Ovary (tissue), 9 donors: Measurements from ENCODE around the gene AMFR. TPM values are rescaled to one million over a fixed set of nuclear protein-coding genes. Genes with fewer than 3 reads are reported as not detected.

Source experiments
- DNase-seq, 5 donors: peaks; one replicate each; pipeline ENCODE4 v3.0.0-alpha.2; 2019 to 2020
- H3K27ac ChIP-seq, 2 donors: fragments of 200-600 bp; one replicate each; pipeline versions ENCODE4 v1.5.1 to v1.8.0; 2019 to 2022
- H3K27me3 ChIP-seq: fragments of 200-600 bp; one replicate; pipeline ENCODE4 v1.8.0; 2022
- H3K36me3 ChIP-seq: fragments of 200-600 bp; sonication (generic); one replicate; pipeline ENCODE4 v1.5.1; 2019
- H3K4me1 ChIP-seq: one replicate; pipeline ENCODE4 v1.8.1; 2013; ENCODE audit warnings: mild to moderate bottlenecking, moderate library complexity; ENCODE audit not compliant: insufficient read depth
- H3K4me3 ChIP-seq: fragments of 200-600 bp; sonication (generic); one replicate; pipeline ENCODE4 v1.5.1; 2017
- H3K9me3 ChIP-seq, 2 donors: fragments of 200-600 bp in 1 of 2; sonication (generic) in 1 of 2; one replicate each; pipeline versions ENCODE4 v1.5.1 to v1.8.1; 2013 to 2019; ENCODE audit warnings: mild to moderate bottlenecking in 1 of 2, moderate library complexity in 1 of 2
- CTCF ChIP-seq, 3 donors: fragments of 450-650 bp in 2 of 3; fragments of 200-600 bp in 1 of 3; IDR thresholded peaks; one replicate each; pipeline versions ENCODE4 v1.5.1 to v1.8.0; 2016 to 2022; ENCODE audit warnings: antibody characterized with exemption in 3 of 3, mild to moderate bottlenecking in 1 of 3
- EP300 ChIP-seq: sonication (generic); formaldehyde crosslinking; IDR thresholded peaks from one replicate; pipeline ENCODE4 v1.6.1; 2017; ENCODE audit warnings: antibody characterized with exemption
- POLR2A ChIP-seq: fragments of 450-650 bp; IDR thresholded peaks from one replicate; pipeline ENCODE4 v1.6.1; 2017; ENCODE audit warnings: antibody characterized with exemption, mild to moderate bottlenecking, moderate library complexity
- WGBS, 3 donors: extraction: QIAGEN DNeasy Blood & Tissue Kit in 1 of 3; methylation state at CpG; one replicate each; pipeline versions ENCODE4 v1.1.5 to v1.1.7; 2013 to 2017; 5-methylcytosine and 5-hydroxymethylcytosine counted together
- intact Hi-C, 4 donors: fragments of 100-400 bp; cut with DNase I; formaldehyde crosslinking; loops; one replicate each; pipeline versions ENCODE4 v1.11.0 to v1.15.1; 2022 to 2023
- polyA plus RNA-seq, 2 donors: library from polyadenylated mRNA; stranded (reverse); fragments of 200-250 nt in 1 of 2; fragments of 350-450 nt in 1 of 2; fragmentation: Illumina TruSeq in 1 of 2; extraction: RNeasy Lipid Tissue Mini Kit (QIAGEN cat#74804) in 1 of 2; gene quantifications; one replicate each; pipeline ENCODE4 v1.2.3, GENCODE V29; 2013 to 2014
- total RNA-seq, 7 donors: library from RNA; depleted of rRNA in 2 of 7; stranded (reverse); fragments of >200 nt in 2 of 7; fragmentation: NEBNext Ultra II Directional in 3 of 7; extraction: Animal tissue kit (Norgen Biotek cat#: 25700) in 3 of 7; gene quantifications; one replicate each; pipeline versions ENCODE4 v1.1.0 to v1.2.4, GENCODE V29; 2016 to 2023
- donor health status: DM: no; HTN: no; CAD: no; lungs with moderate emphysema.
- donor health status: DM: no; HTN: no; CAD: no.
- donor health status: Bipolar disorder and iron deficiency.
- donor health status: DM: yes; HTN: yes; CAD: no.
- donor health status: DM: no; HTN: no; CAD: no.
- donor health status: DM: yes; HTN: yes; CAD: no.

The AMFR gene
- total and polyA plus RNA-seq, 9 donors, result 94.1 to 130 (median 107) TPM

GRCh38 chr16:56370185-56370874 is 55.0 kb downstream of the AMFR start:
- no peak for DNase-seq
- TF ChIP-seq POLR2A (no peak), CTCF (IDR thresholded peaks at IDR 0.05) (no peak), EP300 (no peak)

GRCh38 chr16:56369202-56369601 is 56.1 kb downstream of the AMFR start:
- H3K27ac ChIP-seq, result no peak overlapping the region
- TF ChIP-seq CTCF (IDR thresholded peaks at IDR 0.05) (no peak), POLR2A (no peak), EP300 (no peak)
- H3K4me1 ChIP-seq, result peaks cover 9% of the 10 kb centered on the region
- intact Hi-C loops, result no loop called here
- H3K4me3 ChIP-seq, result no peak overlapping the region
- H3K9me3 ChIP-seq, result no peaks in the 10 kb centered on the region
- 89 to 98% (median 93%) methylated on average over 5 of the region's 5 CpGs for WGBS, 3 donors
- DNase-seq, result no peak
- H3K36me3 ChIP-seq, result no peaks in the 10 kb centered on the region
- H3K27me3 ChIP-seq, result no peaks in the 10 kb centered on the region

More at GRCh38 chr16:56370185-56370874, 55.0 kb downstream of the AMFR start:
- WGBS, 3 donors, result 73 to 82% (median 74%) methylated on average over 2 of the region's 2 CpGs
- no peak overlapping the region for H3K27ac ChIP-seq
- no peak overlapping the region for H3K4me3 ChIP-seq
- H3K27me3 ChIP-seq, result no peaks in the 10 kb centered on the region
- peaks cover 9% of the 10 kb centered on the region for H3K4me1 ChIP-seq
- no peaks in the 10 kb centered on the region for H3K9me3 ChIP-seq
- intact Hi-C loops, result no loop called here
- no peaks in the 10 kb centered on the region for H3K36me3 ChIP-seq

- H3K4me1 ChIP-seq, result peaks cover 9% of the 10 kb centered on the region
- TF ChIP-seq CTCF (IDR thresholded peaks at IDR 0.05), result no peak
- no peak for TF ChIP-seq POLR2A
- 87 to 98% (median 94%) methylated on average over 2 of the region's 2 CpGs for whole genome bisulfite sequencing, 3 donors
Measured at GRCh38 chr16:56368545-56368944, 56.8 kb downstream of the AMFR start.

GRCh38 chr16:56367764-56368163 is 57.6 kb downstream of the AMFR start:
- TF ChIP-seq CTCF (IDR thresholded peaks at IDR 0.05) (no peak), EP300 (no peak), POLR2A (no peak)

More at GRCh38 chr16:56368545-56368944, 56.8 kb downstream of the AMFR start:
- Histone ChIP-seq H3K36me3 (no peaks in the 10 kb centered on the region), H3K27ac (no peak overlapping the region), H3K4me3 (no peak overlapping the region), H3K27me3 (no peaks in the 10 kb centered on the region), H3K9me3 (no peaks in the 10 kb centered on the region)
- intact Hi-C loops, result no loop called here
- DNase-seq, result no peak

More at GRCh38 chr16:56367764-56368163, 57.6 kb downstream of the AMFR start:
- 92 to 95% (median 95%) methylated on average over 6 of the region's 6 CpGs for WGBS, 3 donors
- H3K36me3 ChIP-seq, result no peaks in the 10 kb centered on the region
- intact Hi-C loops, result no loop called here
- H3K9me3 ChIP-seq, result no peaks in the 10 kb centered on the region
- H3K27ac ChIP-seq, result no peak overlapping the region
- peaks cover 9% of the 10 kb centered on the region for H3K4me1 ChIP-seq
- H3K27me3 ChIP-seq, result no peaks in the 10 kb centered on the region
- H3K4me3 ChIP-seq, result no peak overlapping the region
- DNase-seq, result no peak
